K562 (cell line): ENCODE measurements around the gene CCDC33.

Source experiments
- E2F4 ChIP-seq: sonication (generic); formaldehyde crosslinking; IDR thresholded peaks from 2 replicates; pipeline ENCODE4 v1.8.0; 2022; ENCODE audit warnings: mild to moderate bottlenecking, low read depth, missing genetic modification reagents
- EP300 ChIP-seq: IDR thresholded peaks from 2 replicates; pipeline ENCODE4 v1.6.1; 2012; ENCODE audit warnings: low read length, improper control_type of control experiment
- GATAD2A ChIP-seq: fragments of 450-650 bp; IDR thresholded peaks from 2 replicates; pipeline ENCODE4 v1.6.1; 2017
- NR2C1 ChIP-seq, 2 experiments: fragments of 450-650 bp; IDR thresholded peaks; 2 replicates each; pipeline ENCODE4 v1.6.1; 2017; ENCODE audit warnings: mild to moderate bottlenecking in 2 of 2, antibody characterized with exemption in 1 of 2, inconsistent platforms in 1 of 2, missing compliant biosample characterization in 1 of 2, missing genetic modification characterization in 1 of 2
- NR2F6 ChIP-seq: fragments of 450-650 bp; formaldehyde crosslinking; IDR thresholded peaks from 2 replicates; pipeline ENCODE4 v1.4.0; 2020; ENCODE audit warnings: mild to moderate bottlenecking
- POLR2A ChIP-seq: fragments of 450-650 bp; conservative IDR thresholded peaks from 2 replicates; pipeline ENCODE4 v1.6.1; 2016
- REST ChIP-seq, 2 experiments: fragments of 450-650 bp; formaldehyde crosslinking in 1 of 2; IDR thresholded peaks; 2 replicates each; pipeline versions ENCODE4 v1.4.0 to v1.6.1; 2014 to 2020; ENCODE audit warnings: mild to moderate bottlenecking in 2 of 2, borderline replicate concordance in 1 of 2, low read depth in 1 of 2
- TF ChIP-seq, protein P1 (sequence below), 3 experiments: IDR thresholded peaks in 2 of 3; conservative IDR thresholded peaks in 1 of 3; 2 replicates each; pipeline ENCODE4 v1.5.1; 2011 to 2012; ENCODE audit warnings: low read length in 3 of 3, mild to moderate bottlenecking in 3 of 3, control low read depth in 2 of 3, improper control_type of control experiment in 1 of 3, inconsistent platforms in 1 of 3, low read depth in 1 of 3, mixed read lengths in 1 of 3, moderate library complexity in 1 of 3; ENCODE audit not compliant: insufficient read depth in 2 of 3

GRCh38 chr15:74259821-74260607 lies 23.9 kb downstream of the CCDC33 start:
- no peak for TF ChIP-seq E2F4
- TF ChIP-seq, protein P1, sequence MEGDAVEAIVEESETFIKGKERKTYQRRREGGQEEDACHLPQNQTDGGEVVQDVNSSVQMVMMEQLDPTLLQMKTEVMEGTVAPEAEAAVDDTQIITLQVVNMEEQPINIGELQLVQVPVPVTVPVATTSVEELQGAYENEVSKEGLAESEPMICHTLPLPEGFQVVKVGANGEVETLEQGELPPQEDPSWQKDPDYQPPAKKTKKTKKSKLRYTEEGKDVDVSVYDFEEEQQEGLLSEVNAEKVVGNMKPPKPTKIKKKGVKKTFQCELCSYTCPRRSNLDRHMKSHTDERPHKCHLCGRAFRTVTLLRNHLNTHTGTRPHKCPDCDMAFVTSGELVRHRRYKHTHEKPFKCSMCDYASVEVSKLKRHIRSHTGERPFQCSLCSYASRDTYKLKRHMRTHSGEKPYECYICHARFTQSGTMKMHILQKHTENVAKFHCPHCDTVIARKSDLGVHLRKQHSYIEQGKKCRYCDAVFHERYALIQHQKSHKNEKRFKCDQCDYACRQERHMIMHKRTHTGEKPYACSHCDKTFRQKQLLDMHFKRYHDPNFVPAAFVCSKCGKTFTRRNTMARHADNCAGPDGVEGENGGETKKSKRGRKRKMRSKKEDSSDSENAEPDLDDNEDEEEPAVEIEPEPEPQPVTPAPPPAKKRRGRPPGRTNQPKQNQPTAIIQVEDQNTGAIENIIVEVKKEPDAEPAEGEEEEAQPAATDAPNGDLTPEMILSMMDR (IDR thresholded peaks at IDR 0.05 in 2 of 3, conservative IDR thresholded peaks at IDR 0.05 in 1 of 3; ENCODE audit: insufficient read depth in 2 of 3, low read depth in 1 of 3, low read length in 3 of 3), result no peak
- TF ChIP-seq GATAD2A, result no peak
- no peak for TF ChIP-seq REST (IDR thresholded peaks at IDR 0.05; ENCODE audit: borderline replicate concordance)
- TF ChIP-seq REST (CRISPR knock-in tag; IDR thresholded peaks at IDR 0.05; ENCODE audit: low read depth), result no peak
- TF ChIP-seq NR2C1 (IDR thresholded peaks at IDR 0.05), result no peak
- no peak for TF ChIP-seq NR2C1 (tag; IDR thresholded peaks at IDR 0.05)
- TF ChIP-seq EP300, result no peak
- TF ChIP-seq NR2F6, result no peak
- TF ChIP-seq POLR2A, result no peak
